Measurements from ENCODE around the gene POLR1E.

GRCh38 chr9:37507566-37508134, 21.9 kb downstream of the POLR1E start:
- TF ChIP-seq CTCF (IDR thresholded peaks at IDR 0.05; ENCODE audit: low read depth, low read length, poor library complexity, severe bottlenecking), result no peak
- TF ChIP-seq EZH2phosphoT487 (IDR thresholded peaks at IDR 0.05; ENCODE audit: borderline replicate concordance, low read length), result no peak
